ENCODE results near the gene LMX1B. TPM values are rescaled to one million over a fixed set of nuclear protein-coding genes. Genes with fewer than 3 reads are reported as not detected.

The LMX1B gene
- total RNA-seq, 6 donors from 2014 or later: 0.14 to 0.40 TPM; not detected in 4

DNA sequence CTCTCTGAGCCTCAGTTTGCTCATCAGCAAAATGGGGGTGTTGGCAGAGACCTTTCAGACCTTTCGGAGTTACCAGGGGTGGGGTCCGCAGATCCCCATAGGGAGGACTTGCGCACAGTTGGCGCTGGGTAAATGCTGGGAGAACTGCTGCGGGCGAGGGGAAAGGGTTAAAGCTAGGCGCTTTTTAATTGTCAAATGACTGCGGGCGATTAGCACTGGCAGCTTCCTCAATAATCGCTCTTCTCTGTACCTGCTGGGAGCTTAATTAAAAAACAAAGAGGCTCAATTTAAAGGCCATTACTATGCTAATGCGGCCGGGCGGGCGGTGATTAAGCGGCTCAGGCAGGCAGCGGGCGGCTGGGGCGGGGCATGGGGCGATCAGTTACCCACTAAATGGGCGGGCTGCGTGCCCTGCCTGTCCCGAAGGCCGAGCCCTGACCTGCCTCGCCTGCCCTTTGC lies 63.0 kb downstream of the LMX1B start:
- WGBS, 2 donors: 10 to 16% methylated on average over 21 to 24 of the region's 24 CpGs
- ATAC-seq (ENCODE audit: low FRiP score in 2 of 2): no peak
- Histone ChIP-seq H3K4me1 (peaks cover 0 to 10% (median 4%) of the 10 kb centered on the region in 4 donors), H3K36me3 (no peaks in the 10 kb centered on the region), H3K9me3 (no peaks in the 10 kb centered on the region), H3K27me3 (peaks cover 0 to 42% (median 14%) of the 10 kb centered on the region in 4 donors), H3K27ac (no peak overlapping the region), H3K4me3 (no peak overlapping the region)
- no peak for DNase-seq
- TF ChIP-seq EP300 (IDR thresholded peaks at IDR 0.05): no peak
- no peak for TF ChIP-seq POLR2AphosphoS5 (IDR thresholded peaks at IDR 0.05)
- no peak for TF ChIP-seq CTCF (IDR thresholded peaks at IDR 0.05)
- TF ChIP-seq POLR2A (IDR thresholded peaks at IDR 0.05): no peak

DNA sequence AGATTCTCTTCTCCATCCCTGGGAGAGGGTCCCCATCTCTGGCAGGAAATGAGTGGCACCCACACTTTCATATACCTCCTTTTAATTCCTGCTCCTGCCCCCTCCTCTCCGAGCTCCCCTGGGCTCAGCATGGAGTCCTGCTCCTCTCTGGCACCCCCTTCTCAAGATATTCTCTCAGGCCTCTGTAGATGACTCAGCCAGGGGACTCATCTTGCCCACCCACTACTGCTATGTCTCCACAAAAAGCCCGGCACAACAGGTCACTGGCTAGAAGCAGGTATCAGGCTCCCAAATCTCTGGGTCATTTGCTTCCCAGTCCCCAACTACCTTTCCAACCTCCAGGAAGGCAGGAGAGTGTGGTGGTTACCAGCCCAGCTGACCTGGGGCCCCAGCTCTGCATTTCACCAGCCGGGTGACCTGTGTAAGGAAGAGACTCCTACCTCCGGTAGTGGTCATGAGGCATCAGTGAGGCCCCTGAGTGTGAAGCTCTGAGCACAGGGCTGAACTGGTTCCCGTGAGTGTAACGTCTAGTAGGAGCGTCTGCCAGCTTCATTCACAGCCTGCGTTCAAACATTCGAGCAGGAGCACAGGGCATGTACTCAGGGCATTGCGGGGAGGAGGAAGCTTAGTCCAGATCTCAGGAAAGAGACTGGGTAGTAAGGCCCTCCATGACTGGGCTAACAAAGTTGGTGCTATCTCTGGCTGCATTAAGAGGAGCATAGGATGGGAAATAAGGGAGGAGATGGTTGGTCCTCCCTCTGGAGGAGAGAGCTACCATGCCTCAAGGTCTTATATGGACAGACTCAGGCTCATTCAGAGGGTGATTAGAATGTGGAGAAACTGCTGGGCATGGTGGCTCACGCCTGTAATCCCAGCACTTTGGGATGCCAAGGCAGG lies 63.7 kb downstream of the LMX1B start:
- H3K9me3 ChIP-seq: no peaks in the 10 kb centered on the region
- no peak for ATAC-seq (ENCODE audit: low FRiP score in 2 of 2)
- WGBS, 2 donors: 18 to 36% methylated on average over 10 to 11 of the region's 11 CpGs
- H3K27ac ChIP-seq: no peak overlapping the region
- H3K27me3 ChIP-seq: peaks cover 0 to 38% (median 14%) of the 10 kb centered on the region in 4 donors
- TF ChIP-seq CTCF (IDR thresholded peaks at IDR 0.05): no peak
- TF ChIP-seq EP300 (IDR thresholded peaks at IDR 0.05): no peak
- no peak for TF ChIP-seq POLR2A (IDR thresholded peaks at IDR 0.05)
- no peak for TF ChIP-seq POLR2AphosphoS5 (IDR thresholded peaks at IDR 0.05)
- no peak overlapping the region for H3K4me3 ChIP-seq
- peaks cover 0 to 10% (median 4%) of the 10 kb centered on the region in 4 donors for H3K4me1 ChIP-seq
- no peak for DNase-seq
- no peaks in the 10 kb centered on the region for H3K36me3 ChIP-seq

GRCh38 chr9:126678989-126679388 lies 65.3 kb downstream of the LMX1B start:
- Histone ChIP-seq H3K27me3 (peaks cover 0 to 40% (median 17%) of the 10 kb centered on the region in 4 donors), H3K27ac (no peak overlapping the region)
- 86 to 90% methylated on average over 4 of the region's 4 CpGs for WGBS, 2 donors

DNA sequence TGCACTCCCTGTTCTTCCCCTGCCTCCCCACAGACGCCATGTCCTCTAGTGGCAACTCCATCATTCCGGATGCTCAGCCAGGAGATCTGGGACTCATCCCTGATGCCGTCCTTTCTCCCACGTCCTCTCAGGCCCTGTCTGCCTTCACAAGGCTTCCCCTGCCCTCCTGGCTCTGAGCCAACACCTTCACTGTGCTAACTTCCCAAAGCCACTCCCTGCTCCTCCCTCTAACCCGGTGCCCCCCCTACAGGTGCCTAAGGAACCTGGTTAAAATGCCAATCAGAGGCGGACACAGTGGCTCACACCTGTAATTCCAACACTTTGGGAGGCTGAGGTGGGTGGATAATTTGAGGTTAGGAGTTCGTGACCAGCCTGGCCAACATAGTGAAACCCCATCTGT lies 67.6 kb downstream of the LMX1B start:
- DNase-seq (no peak), ATAC-seq (ENCODE audit: low FRiP score in 2 of 2) (no peak)
- 61 to 62% methylated on average over 7 of the region's 7 CpGs for WGBS, 2 donors
- Histone ChIP-seq H3K36me3 (no peaks in the 10 kb centered on the region), H3K27me3 (peaks cover 0 to 36% (median 11%) of the 10 kb centered on the region in 4 donors), H3K9me3 (no peaks in the 10 kb centered on the region), H3K4me1 (peaks cover 4 to 13% (median 8%) of the 10 kb centered on the region in 4 donors), H3K4me3 (no peak overlapping the region), H3K27ac (no peak overlapping the region)
- no peak for TF ChIP-seq POLR2AphosphoS5 (IDR thresholded peaks at IDR 0.05)
- TF ChIP-seq POLR2A (IDR thresholded peaks at IDR 0.05): no peak
- TF ChIP-seq CTCF (IDR thresholded peaks at IDR 0.05): no peak

More at GRCh38 chr9:126678989-126679388, 65.3 kb downstream of the LMX1B start:
- TF ChIP-seq POLR2A (IDR thresholded peaks at IDR 0.05): no peak
- ATAC-seq (ENCODE audit: low FRiP score in 2 of 2) (no peak), DNase-seq (no peak)
- no peaks in the 10 kb centered on the region for H3K36me3 ChIP-seq
- H3K9me3 ChIP-seq: no peaks in the 10 kb centered on the region
- no peak overlapping the region for H3K4me3 ChIP-seq
- peaks cover 4 to 21% (median 11%) of the 10 kb centered on the region in 4 donors for H3K4me1 ChIP-seq

GRCh38 chr9:126682113-126682810 lies 68.5 kb downstream of the LMX1B start:
- no peak for DNase-seq
- Histone ChIP-seq H3K27ac (no peak overlapping the region), H3K36me3 (no peaks in the 10 kb centered on the region), H3K27me3 (peaks cover 0 to 27% (median 6%) of the 10 kb centered on the region in 4 donors), H3K4me1 (peaks cover 4 to 13% (median 6%) of the 10 kb centered on the region in 4 donors), H3K9me3 (no peaks in the 10 kb centered on the region), H3K4me3 (no peak overlapping the region)
- 42 to 43% methylated on average over 24 of the region's 24 CpGs for WGBS, 2 donors
- TF ChIP-seq POLR2A (IDR thresholded peaks at IDR 0.05) (no peak), POLR2AphosphoS5 (IDR thresholded peaks at IDR 0.05) (no peak), CTCF (IDR thresholded peaks at IDR 0.05) (no peak), EP300 (IDR thresholded peaks at IDR 0.05) (no peak)
- no peak for ATAC-seq (ENCODE audit: low FRiP score in 2 of 2)

Measured in upper lobe of left lung (tissue), 6 donors.